ENCODE data around the gene WNT8A.

DNA sequence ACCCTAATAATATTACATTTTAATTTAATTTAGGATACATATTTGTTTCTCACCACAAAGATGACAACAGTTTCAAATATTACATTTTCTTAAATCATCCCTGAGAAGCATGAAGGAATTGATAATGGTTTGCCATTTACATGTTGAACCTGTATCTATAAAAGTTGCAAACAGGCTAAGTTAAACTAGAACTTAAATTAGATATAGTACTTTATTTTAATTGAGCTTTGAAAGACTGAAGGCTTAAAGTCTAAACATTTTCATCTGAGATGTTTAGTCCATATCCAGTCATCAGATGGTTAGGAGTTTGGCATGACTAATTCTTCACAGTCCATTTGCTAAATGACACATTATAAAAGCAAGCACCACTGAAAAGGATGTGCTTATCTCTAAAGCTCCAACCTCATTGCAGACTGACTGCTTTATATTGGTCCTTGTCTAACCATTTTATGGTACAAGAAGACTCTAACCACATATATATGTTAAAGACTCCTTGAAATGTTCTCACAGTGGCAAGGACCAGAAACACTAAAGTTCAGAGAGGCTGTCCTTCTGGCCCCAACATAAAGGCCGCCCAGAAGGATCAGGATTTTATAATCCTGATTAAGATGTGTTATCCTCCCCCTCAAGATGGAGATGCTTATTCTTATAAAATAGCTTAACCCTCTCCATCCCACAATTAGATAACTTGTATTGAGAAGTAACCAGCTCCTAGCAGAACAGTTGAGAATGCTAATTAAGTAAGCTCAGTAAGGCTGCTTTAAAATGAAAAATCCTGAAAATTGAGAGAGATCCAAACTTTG, 25.8 kb downstream of the WNT8A start:
- TF ChIP-seq, protein P1, sequence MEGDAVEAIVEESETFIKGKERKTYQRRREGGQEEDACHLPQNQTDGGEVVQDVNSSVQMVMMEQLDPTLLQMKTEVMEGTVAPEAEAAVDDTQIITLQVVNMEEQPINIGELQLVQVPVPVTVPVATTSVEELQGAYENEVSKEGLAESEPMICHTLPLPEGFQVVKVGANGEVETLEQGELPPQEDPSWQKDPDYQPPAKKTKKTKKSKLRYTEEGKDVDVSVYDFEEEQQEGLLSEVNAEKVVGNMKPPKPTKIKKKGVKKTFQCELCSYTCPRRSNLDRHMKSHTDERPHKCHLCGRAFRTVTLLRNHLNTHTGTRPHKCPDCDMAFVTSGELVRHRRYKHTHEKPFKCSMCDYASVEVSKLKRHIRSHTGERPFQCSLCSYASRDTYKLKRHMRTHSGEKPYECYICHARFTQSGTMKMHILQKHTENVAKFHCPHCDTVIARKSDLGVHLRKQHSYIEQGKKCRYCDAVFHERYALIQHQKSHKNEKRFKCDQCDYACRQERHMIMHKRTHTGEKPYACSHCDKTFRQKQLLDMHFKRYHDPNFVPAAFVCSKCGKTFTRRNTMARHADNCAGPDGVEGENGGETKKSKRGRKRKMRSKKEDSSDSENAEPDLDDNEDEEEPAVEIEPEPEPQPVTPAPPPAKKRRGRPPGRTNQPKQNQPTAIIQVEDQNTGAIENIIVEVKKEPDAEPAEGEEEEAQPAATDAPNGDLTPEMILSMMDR (IDR thresholded peaks at IDR 0.05; ENCODE audit: low read depth, low read length) = no peak
- no peak for TF ChIP-seq EZH2phosphoT487 (IDR thresholded peaks at IDR 0.05; ENCODE audit: low read depth)

All from OCI-LY3 (cell line).